HTR-8/SVneo (cell line): ENCODE results near the gene APOBEC3F.
"Not testable (repeated sequence)": the region's sequence is repeated elsewhere in the genome, so short reads cannot be mapped to it uniquely, and the experiment has no call there.

ENCODE experiments used
- DNase-seq: peaks from one replicate; pipeline ENCODE4 v3.0.0; 2011; ENCODE audit warnings: low spot score, mixed read lengths; ENCODE audit not compliant: insufficient read length
- FAIRE-seq: peaks from 2 replicates; lab custom pipeline; 2011; peaks lifted over from hg19 to GRCh38; lab: Jason Lieb, UNC

The APOBEC3F gene

GRCh38 chr22:39026509-39027150, 14.0 kb upstream of the APOBEC3F start:
- no peak for DNase-seq
- FAIRE-seq: no peak

DNA sequence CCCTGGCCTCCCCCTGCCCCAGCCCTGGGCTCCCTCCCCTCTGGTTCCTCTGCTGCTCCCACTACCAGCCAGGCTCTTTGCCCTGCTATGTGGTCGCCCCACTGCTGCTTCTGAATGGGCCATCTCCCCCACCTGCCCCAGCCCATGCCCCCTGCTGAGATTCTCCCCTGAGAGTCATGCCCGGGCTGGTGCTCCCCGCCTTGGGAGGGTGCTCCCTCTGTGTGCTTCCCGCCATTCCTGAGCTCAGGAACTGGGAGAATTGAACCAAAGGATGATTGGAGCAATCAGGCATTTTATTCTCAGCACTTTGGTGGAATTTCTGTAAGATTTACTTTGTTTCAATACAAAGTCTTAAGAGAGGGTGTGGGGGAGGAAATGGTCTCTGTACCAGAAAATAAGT, 12.9 kb upstream of the APOBEC3F start:
- no peak for FAIRE-seq
- DNase-seq: no peak

DNA sequence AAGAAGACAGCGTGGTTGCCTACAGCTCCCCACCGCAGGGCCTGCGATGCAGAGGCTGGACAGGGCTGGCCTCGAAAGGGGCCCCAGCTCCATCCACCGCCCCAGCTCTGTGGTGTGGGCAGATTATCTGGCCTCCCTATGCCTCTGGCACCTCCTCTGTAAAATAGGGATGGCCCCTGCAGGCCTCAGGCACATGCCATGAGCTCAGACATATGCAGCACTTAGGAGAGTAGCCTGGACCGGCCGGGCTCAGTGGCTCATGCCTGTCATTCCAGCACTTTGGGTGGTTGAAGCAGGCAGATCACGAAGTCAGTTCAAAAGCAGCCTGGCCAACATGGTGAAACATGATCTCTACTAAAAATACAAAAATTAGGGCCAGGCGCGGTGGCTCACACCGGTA, 12.4 kb upstream of the APOBEC3F start:
- no peak for FAIRE-seq
- DNase-seq: no peak

DNA sequence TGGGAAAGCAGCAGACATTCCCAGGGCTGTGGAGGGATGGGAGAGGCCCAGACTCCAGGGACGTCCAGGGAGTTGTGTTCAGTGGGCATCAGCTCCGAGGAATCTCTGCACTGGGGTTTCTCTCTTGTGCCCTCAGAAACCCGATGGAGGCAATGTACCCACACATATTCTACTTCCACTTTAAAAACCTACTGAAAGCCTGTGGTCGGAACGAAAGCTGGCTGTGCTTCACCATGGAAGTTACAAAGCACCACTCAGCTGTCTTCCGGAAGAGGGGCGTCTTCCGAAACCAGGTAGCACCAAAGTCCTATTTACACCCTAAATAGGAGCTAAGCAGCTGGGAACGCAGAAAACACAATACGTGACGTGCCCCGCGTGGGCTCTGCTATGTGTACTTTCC, 11.4 kb upstream of the APOBEC3F start:
- FAIRE-seq (no peak), DNase-seq (no peak)

DNA sequence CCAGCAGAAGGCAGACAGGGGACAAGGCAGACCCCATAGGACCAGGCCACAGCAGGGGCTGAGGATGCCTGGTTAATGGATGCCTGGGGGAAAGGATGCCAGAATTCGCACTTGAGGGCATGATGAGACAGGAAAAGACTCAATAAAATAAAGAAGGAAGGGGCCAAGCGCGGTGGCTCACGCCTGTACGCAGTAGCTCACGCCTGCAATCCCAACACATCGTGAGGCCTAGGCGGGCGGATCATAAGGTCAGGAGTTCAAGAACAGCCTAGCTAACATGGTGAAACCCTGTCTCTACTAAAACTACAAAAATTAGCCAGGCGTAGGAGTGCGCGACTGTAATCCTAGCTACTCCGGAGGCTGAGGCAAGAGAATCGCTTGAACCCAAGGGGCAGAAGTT, 10.0 kb upstream of the APOBEC3F start:
- no peak for FAIRE-seq

DNA sequence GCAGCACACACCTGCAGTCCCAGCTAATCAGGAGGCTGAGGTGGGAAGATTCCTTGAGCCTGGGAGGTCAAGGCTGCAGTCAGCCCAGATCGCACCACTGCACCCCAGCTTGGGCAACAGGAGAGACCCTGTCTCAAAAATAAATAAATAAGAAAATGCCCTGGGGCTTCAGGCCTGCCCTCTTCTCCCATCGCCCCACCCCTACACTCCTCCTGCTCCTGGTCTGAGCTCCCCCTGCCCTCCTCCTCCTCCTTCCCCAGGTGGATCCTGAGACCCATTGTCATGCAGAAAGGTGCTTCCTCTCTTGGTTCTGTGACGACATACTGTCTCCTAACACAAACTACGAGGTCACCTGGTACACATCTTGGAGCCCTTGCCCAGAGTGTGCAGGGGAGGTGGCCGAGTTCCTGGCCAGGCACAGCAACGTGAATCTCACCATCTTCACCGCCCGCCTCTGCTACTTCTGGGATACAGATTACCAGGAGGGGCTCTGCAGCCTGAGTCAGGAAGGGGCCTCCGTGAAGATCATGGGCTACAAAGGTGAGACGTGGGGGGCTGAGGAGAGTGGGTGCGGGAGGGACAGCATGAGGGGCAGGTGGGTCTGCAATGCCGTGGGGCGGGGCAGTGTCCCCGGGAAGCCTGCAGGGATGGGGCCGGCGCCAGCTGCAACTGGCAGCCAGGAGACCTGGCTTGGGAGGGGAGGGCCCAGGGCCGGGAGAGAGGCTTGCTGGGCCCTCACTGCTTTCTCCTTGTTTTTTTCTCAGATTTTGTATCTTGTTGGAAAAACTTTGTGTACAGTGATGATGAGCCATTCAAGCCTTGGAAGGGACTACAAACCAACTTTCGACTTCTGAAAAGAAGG, 9.0 kb upstream of the APOBEC3F start:
- not testable (repeated sequence) for FAIRE-seq, DNase-seq

More for the DNA sequence above, 10.0 kb upstream of the APOBEC3F start:
- no peak for DNase-seq

DNA sequence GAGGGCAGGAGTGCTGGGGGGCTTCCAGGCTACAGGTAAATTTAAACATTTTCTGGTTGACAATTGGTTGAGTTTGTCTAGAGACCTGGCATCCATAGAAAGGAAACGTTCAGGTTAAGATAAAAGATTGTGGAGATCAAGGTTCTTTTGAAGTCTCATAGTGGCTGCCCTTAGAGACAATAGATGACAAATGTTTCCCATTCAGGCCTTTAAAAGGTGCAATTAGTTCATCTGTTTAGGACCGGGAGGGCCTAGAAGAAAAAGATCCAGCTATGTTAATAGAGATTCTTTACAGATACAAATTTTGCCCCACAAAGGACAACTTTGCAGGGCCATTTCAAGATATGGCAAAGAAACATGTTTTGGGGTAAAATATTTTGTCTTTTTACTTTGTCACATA, 3.6 kb upstream of the APOBEC3F start:
- not testable (repeated sequence) for FAIRE-seq, DNase-seq

- FAIRE-seq (no peak), DNase-seq (no peak)
Measured at GRCh38 chr22:39039306-39040126, 1.1 kb upstream of the APOBEC3F start.

GRCh38 chr22:39040155-39040537, 518 bp upstream of the APOBEC3F start:
- not testable (repeated sequence) for DNase-seq, FAIRE-seq

DNA sequence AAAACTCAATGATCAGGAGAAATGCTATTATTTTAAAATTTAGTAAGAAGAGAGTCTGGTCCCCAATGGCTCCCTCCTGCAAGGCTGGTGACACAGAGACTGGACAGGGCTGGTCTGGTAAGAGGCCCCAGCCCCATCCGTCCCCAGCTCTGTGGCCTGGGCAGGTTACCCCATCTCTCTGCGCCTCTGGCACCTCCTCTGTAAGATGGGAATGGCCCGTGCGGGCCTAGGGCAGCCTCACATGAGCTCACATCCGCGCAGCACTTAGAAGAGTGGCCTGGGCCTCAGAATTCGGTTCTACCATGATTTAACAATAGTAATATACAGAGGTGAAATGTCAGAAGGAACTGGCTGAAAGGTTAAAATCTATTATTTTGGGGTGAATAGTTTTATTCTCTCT, 1.2 kb downstream of the APOBEC3F start:
- FAIRE-seq (no peak), DNase-seq (no peak)

DNA sequence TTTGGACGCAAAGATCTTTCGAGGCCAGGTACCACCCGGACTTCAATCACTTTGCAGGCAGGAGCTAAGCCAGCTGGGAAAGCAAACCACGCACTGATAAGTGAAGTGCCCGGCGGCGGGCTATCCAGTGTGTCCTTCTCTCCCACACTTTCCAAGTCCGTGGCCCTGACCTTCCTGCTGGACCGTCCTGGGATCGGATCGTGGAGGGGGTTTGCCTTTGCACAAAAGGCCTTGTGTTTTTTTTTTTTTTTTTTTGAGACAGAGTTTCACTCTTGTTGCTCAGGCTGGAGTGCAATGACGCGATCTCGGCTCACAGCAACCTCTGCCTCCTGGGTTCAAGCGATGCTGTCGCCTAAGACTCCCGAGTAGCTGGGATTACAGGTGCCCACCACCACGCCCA, 2.4 kb downstream of the APOBEC3F start:
- FAIRE-seq, DNase-seq: not testable (repeated sequence)

DNA sequence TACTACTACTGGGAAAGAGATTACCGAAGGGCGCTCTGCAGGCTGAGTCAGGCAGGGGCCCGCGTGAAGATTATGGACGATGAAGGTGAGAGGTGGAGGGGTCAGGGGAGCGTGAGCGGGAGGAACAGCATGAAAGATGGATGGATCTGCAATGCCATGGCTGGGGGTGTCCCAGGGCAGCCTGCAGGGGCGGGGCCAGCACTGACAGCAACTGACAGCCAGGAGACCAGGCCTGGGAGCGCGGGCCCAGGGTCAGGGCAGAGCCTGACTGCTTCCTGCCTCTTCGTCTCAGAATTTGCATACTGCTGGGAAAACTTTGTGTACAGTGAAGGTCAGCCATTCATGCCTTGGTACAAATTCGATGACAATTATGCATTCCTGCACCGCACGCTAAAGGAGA, 4.5 kb downstream of the APOBEC3F start:
- not testable (repeated sequence) for DNase-seq, FAIRE-seq

DNA sequence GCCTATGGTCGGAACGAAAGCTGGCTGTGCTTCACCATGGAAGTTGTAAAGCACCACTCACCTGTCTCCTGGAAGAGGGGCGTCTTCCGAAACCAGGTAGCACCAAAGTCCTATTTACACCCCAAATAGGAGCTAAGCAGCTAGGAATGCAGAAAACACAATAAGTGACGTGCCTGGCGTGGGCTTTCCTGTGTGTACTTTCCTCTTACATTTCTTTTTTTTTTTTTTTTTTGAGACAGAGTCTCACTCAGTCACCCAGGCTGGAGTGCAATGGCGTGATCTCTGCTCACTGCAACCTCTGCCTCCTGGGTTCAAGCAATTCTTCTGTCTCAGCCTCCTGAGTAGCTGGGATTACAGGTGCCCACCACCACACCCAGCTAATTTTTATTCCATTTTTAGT, 8.8 kb downstream of the APOBEC3F start:
- FAIRE-seq, DNase-seq: not testable (repeated sequence)

GRCh38 chr22:39051844-39052495, 11.3 kb downstream of the APOBEC3F start:
- DNase-seq: not testable (repeated sequence)
- FAIRE-seq: peak; percentile 9

- DNase-seq (no peak), FAIRE-seq (no peak)
Measured at GRCh38 chr22:39055658-39056057, 15.0 kb downstream of the APOBEC3F start.

DNA sequence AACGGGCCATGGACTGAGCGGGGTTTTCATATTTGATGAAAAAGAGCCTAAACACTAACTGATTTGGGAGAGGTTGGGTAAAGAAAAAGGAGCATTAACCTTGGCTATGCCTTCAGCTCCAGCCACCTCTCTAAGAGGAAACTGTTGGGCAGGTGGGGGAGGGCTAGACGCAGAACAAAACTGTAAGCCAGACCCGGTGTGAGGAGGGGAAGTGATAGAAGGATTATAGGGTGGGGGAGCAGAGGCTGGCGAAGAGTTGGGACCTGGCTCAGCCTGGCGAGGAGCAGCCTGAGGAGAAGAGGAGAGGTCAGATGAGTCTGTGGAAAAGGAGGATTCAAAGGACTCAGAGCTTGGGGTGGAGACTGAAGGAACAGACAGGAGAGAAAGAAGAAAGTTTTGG, 20.6 kb downstream of the APOBEC3F start:
- FAIRE-seq, DNase-seq: not testable (repeated sequence)

DNA sequence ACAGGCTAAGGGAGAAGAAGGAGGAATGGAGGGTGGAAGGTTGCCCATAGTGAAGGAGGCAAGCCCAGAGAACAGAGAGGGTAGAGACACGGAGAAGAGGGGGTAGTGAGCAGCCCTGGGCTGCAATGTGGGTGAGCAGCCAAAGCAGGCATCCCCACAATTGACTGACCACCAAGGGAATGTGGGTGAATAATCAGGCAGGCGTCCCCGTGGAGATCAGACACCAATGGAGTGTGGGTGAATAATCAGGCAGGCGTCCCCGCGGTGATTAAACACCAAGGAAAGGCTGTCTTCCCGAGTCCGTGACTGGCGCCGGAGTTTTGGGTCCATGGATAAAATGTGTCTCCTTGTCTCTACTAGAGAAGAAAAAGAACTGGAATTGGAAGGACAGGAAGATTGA, 21.3 kb downstream of the APOBEC3F start:
- DNase-seq, FAIRE-seq: not testable (repeated sequence)

DNA sequence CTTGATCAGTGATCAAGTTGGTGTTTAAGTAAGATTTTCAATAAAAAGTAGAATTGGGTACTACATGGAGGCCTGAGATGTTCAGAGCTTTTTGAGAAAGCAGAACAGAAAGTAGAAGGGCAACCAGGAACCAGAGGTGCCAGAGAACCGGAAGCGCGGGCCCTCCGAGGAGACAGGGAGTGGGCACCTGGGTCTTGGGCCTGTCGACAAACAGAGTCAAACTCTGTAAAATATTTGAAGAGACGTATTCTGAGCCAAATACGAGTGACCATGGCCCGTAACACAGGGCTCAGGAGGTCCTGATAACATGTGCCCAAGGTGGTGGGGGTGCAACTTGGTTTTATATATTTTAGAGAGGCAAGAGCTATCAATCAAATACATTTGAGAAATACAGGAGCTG, 23.2 kb downstream of the APOBEC3F start:
- not testable (repeated sequence) for FAIRE-seq, DNase-seq

DNA sequence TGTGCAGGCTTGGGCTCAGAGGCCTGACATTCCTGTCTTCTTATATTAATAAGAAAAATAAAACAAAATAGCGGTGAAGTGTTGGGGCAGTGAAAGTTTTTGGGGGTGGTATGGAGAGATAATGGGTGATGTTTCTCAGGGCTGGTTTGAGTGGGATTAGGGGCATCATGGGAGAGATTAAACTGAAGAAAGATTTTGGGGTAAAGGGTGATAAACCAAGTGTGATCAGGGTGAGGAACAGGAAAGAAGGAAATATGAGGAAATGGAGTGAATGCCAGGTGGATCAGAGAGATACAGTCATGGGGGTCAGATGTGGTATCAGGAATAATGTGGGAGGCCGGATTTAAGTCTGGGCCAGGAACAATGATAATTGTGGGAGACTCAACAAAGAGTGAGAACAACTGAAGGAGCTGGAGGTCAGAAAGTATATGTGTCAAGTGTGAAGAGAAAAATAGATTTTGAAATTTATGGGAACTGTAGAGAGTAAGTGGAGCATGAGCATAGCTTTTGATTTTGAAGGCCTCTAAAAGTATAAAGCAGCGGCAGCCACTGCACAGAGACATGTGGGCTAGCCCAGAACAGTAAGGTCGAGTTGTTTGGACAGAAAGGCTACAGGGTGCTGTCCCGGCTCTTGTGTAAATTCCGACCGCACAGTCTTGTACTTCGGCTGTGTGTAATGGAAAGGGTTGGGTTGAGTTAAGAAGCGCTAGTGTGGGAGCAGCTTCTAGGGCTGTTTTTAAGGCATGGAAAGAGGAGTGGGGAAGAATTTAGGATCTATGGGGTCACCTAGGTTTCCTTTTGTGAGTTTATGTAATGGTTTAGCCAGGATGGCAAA, 26.0 kb downstream of the APOBEC3F start:
- DNase-seq, FAIRE-seq: not testable (repeated sequence)
